B cell (primary cell): ENCODE data around the gene CDH13. TPM values are rescaled to one million over a fixed set of nuclear protein-coding genes. Genes with fewer than 3 reads are reported as not detected.

ENCODE experiments used
- ATAC-seq: fragments of 200-7000 bp; cut with Tn5 transposase; one replicate; pipeline ENCODE4 v1.10.0; 2021; ENCODE audit warnings: low read depth, mild to moderate bottlenecking, moderate number of reproducible peaks, moderate library complexity
- CTCF ChIA-PET: fragments of 350-600 bp; sonication (Branson Sonifier 250); formaldehyde crosslinking; loops from one replicate; lab custom pipeline; 2021; ENCODE audit warnings: antibody characterized with exemption, inconsistent platforms; lab: Charles Lee
- POLR2A ChIA-PET: fragments of 350-600 bp; sonication (Branson Sonifier 250); formaldehyde crosslinking; loops from one replicate; lab custom pipeline; 2021; ENCODE audit warnings: antibody characterized with exemption; lab: Charles Lee
- DNase-seq: peaks from one replicate; pipeline ENCODE4 v3.0.0; 2013
- H2AFZ ChIP-seq: 2 replicates; pipeline ENCODE4 v1.6.1; 2012; ENCODE audit warnings: mild to moderate bottlenecking, low read depth, low read length; ENCODE audit not compliant: insufficient read depth, poor library complexity, severe bottlenecking
- H3K27ac ChIP-seq, 2 donors: 1 replicate in 1 of 2; 2 replicates in 1 of 2; pipeline ENCODE4 v1.5.1; 2012 to 2013; ENCODE audit warnings: low read length in 2 of 2, mild to moderate bottlenecking in 2 of 2, moderate library complexity in 1 of 2
- H3K27me3 ChIP-seq, 4 experiments: fragments of 200-600 bp in 1 of 4; sonication (generic) in 1 of 4; replicated peaks in 1 of 4; 1 replicate in 2 of 4; 2 replicates in 2 of 4; pipeline versions ENCODE4 v1.6.1 to v1.7.0; 2013 to 2016; ENCODE audit warnings: low read length in 3 of 4, mild to moderate bottlenecking in 2 of 4, mixed read lengths in 1 of 4, moderate library complexity in 1 of 4; ENCODE audit not compliant: insufficient read depth in 4 of 4, control insufficient read depth in 3 of 4; ENCODE audit errors: control extremely low read depth in 1 of 4
- H3K36me3 ChIP-seq, 2 experiments: replicated peaks in 1 of 2; 1 replicate in 1 of 2; 2 replicates in 1 of 2; pipeline versions ENCODE4 v1.6.1 to v1.7.1; 2013; ENCODE audit warnings: low read length in 1 of 2; ENCODE audit not compliant: insufficient read depth in 2 of 2, control insufficient read depth in 1 of 2; ENCODE audit errors: control extremely low read depth in 1 of 2, extremely low read depth in 1 of 2
- H3K4me1 ChIP-seq, 2 donors: fragments of 200-600 bp in 1 of 2; sonication (generic) in 1 of 2; 1 replicate in 1 of 2; 2 replicates in 1 of 2; pipeline versions ENCODE4 v1.5.1 to v1.6.1; 2013 to 2017; ENCODE audit warnings: low read length in 2 of 2; ENCODE audit not compliant: control insufficient read depth in 2 of 2, insufficient read depth in 2 of 2
- H3K4me2 ChIP-seq: replicated peaks from 2 replicates; pipeline ENCODE3; 2012; ENCODE audit warnings: mild to moderate bottlenecking, low read depth, low read length; ENCODE audit not compliant: poor library complexity, severe bottlenecking
- H3K4me3 ChIP-seq, 5 experiments: fragments of 200-600 bp in 1 of 5; sonication (generic) in 1 of 5; 1 replicate in 3 of 5; 2 replicates in 2 of 5; pipeline versions ENCODE4 v1.5.1 to v1.7.0; 2011 to 2016; ENCODE audit warnings: low read length in 4 of 5, mild to moderate bottlenecking in 4 of 5, low read depth in 2 of 5, control low read depth in 1 of 5, moderate library complexity in 1 of 5; ENCODE audit not compliant: insufficient read depth in 1 of 5; ENCODE audit errors: control extremely low read depth in 1 of 5, extremely low read depth in 1 of 5
- H3K79me2 ChIP-seq: fragments of 200-600 bp; sonication (generic); one replicate; pipeline ENCODE4 v1.6.0; 2016; ENCODE audit warnings: low read length; ENCODE audit not compliant: control insufficient read depth, insufficient read depth
- H3K9ac ChIP-seq: fragments of 200-600 bp; sonication (generic); 2 replicates; pipeline ENCODE4 v1.6.1; 2017; ENCODE audit warnings: mild to moderate bottlenecking, low read length, moderate library complexity
- H3K9me3 ChIP-seq, 3 donors: one replicate each; pipeline versions ENCODE4 v1.6.1 to v1.7.1; 2013; ENCODE audit warnings: low read length in 2 of 3; ENCODE audit not compliant: control insufficient read depth in 2 of 3, insufficient read depth in 1 of 3; ENCODE audit errors: control extremely low read depth in 1 of 3
- H4K20me1 ChIP-seq: 2 replicates; pipeline ENCODE4 v1.6.0; 2012; ENCODE audit warnings: mild to moderate bottlenecking, low read length; ENCODE audit not compliant: insufficient read depth, control insufficient read depth, poor library complexity, severe bottlenecking
- H3K27ac Mint-ChIP-seq: one replicate; pipeline ENCODE4 v1.8.0; 2021; ENCODE audit warnings: mixed read lengths
- H3K27me3 Mint-ChIP-seq: one replicate; pipeline ENCODE4 v1.8.0; 2021; ENCODE audit warnings: mixed read lengths
- H3K4me1 Mint-ChIP-seq: one replicate; pipeline ENCODE4 v1.8.0; 2021; ENCODE audit warnings: mixed read lengths
- H3K4me3 Mint-ChIP-seq: one replicate; pipeline ENCODE4 v1.8.0; 2021; ENCODE audit warnings: mixed read lengths
- H3K9me3 Mint-ChIP-seq: one replicate; pipeline ENCODE4 v1.8.0; 2022; ENCODE audit warnings: mixed read lengths; ENCODE audit not compliant: insufficient read depth
- EZH2 ChIP-seq: IDR thresholded peaks from 2 replicates; pipeline ENCODE4 v1.6.1; 2012; ENCODE audit warnings: borderline replicate concordance, low read depth, mild to moderate bottlenecking, moderate library complexity, low read length; ENCODE audit not compliant: insufficient read depth, poor library complexity, severe bottlenecking
- WGBS: methylation state at CpG from one replicate; pipeline ENCODE4 v1.1.5; 2013; ENCODE audit warnings: missing lambda C conversion rate; ENCODE audit not compliant: insufficient coverage; 5-methylcytosine and 5-hydroxymethylcytosine counted together
- intact Hi-C: fragments of 100-400 bp; cut with micrococcal nuclease; formaldehyde crosslinking; loops from one replicate; pipeline ENCODE4 v1.10.0; 2022
- polyA plus RNA-seq: library from polyadenylated mRNA; depleted of rRNA; stranded (reverse); fragments of >200 nt; gene quantifications from 2 replicates; pipeline ENCODE4 v1.2.3, GENCODE V29; 2012
- total RNA-seq, 2 donors: library from RNA; stranded (reverse); fragments of 120-200 nt in 1 of 2; gene quantifications; 1 replicate in 1 of 2; 2 replicates in 1 of 2; pipeline versions ENCODE4 v1.2.3 to v1.2.4, GENCODE V29; 2013 to 2022
- TF ChIP-seq, protein P1 (sequence below): fragments of 200-600 bp; IDR thresholded peaks from one replicate; pipeline ENCODE4 v1.8.0; 2022; ENCODE audit warnings: antibody characterized with exemption, mild to moderate bottlenecking

CDH13 gene
- total and polyA plus RNA-seq, 2 donors (not counting 1 experiment from before 2014, with no cell fraction given) = not detected

DNA sequence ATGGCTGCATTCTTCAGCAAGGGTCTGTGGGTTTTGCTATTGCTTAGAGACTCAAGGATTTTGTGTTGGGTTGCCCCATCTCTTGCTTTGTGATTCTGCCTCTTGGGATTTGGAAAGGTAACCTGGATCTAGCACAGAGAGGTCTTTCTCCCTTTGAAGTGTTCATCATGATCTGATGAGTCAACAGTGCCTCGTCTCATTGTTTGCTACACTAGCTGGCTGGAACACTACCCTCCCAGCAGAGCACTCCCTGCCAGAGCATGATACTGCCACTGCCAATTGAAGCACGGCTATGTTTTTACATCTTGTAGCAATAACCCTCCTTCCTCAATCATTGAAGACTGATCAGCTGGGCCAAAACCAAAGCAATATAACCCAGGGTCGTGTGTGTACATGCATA, 361.0 kb downstream of the CDH13 start:
- Histone ChIP-seq H3K9ac (no peak overlapping the region), H3K9me3 (no peaks in the 10 kb centered on the region), H4K20me1 (no peaks in the 10 kb centered on the region), H3K27ac (no peak overlapping the region), H3K4me1 (no peaks in the 10 kb centered on the region), H3K4me3 (no peak overlapping the region), H3K27me3 (peaks cover 0 to 2% (median 0%) of the 10 kb centered on the region in 4 experiments), H3K4me2 (no peak overlapping the region), H3K36me3 (no peaks in the 10 kb centered on the region), H3K79me2 (no peaks in the 10 kb centered on the region), H2AFZ (no peak overlapping the region)
- no peak for TF ChIP-seq EZH2
- TF ChIP-seq, protein P1, sequence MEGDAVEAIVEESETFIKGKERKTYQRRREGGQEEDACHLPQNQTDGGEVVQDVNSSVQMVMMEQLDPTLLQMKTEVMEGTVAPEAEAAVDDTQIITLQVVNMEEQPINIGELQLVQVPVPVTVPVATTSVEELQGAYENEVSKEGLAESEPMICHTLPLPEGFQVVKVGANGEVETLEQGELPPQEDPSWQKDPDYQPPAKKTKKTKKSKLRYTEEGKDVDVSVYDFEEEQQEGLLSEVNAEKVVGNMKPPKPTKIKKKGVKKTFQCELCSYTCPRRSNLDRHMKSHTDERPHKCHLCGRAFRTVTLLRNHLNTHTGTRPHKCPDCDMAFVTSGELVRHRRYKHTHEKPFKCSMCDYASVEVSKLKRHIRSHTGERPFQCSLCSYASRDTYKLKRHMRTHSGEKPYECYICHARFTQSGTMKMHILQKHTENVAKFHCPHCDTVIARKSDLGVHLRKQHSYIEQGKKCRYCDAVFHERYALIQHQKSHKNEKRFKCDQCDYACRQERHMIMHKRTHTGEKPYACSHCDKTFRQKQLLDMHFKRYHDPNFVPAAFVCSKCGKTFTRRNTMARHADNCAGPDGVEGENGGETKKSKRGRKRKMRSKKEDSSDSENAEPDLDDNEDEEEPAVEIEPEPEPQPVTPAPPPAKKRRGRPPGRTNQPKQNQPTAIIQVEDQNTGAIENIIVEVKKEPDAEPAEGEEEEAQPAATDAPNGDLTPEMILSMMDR = no peak
- POLR2A ChIA-PET = no interaction called here
- Mint-ChIP-seq H3K4me1 (no peaks in the 10 kb centered on the region), H3K9me3 (no peaks in the 10 kb centered on the region), H3K27ac (no peak overlapping the region), H3K27me3 (no peaks in the 10 kb centered on the region), H3K4me3 (no peak overlapping the region)
- intact Hi-C loops = no loop called here
- ATAC-seq (no peak), DNase-seq (no peak)
- CTCF ChIA-PET = no interaction called here
- WGBS = 100% methylated on average over 2 of the region's 3 CpGs

DNA sequence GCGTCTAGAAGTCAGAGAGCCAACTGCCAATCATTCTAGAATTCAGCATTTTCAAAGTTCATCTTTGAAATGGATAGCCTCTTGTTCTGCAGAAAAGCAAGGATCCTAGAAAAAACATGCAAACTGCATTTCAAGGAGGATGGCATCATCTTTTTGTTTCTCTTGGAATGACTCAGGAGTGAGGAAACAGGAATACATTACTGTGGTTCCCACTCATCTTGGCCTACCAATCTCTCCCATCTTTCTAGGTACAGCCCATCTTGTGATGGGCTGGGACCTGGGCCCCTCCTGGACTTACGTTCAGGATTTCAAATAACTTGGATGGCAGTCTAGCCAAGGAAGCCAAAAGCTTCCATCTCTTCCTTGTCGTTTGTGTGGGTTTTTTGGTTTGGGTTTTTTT, 363.4 kb downstream of the CDH13 start:
- WGBS = 100% methylated on average over 1 of the region's 3 CpGs
- Histone ChIP-seq H3K27me3 (no peaks in the 10 kb centered on the region), H3K4me3 (no peak overlapping the region), H3K4me1 (no peaks in the 10 kb centered on the region), H3K9me3 (no peaks in the 10 kb centered on the region), H3K4me2 (no peak overlapping the region), H2AFZ (no peak overlapping the region), H3K36me3 (no peaks in the 10 kb centered on the region), H3K79me2 (no peaks in the 10 kb centered on the region), H4K20me1 (no peaks in the 10 kb centered on the region), H3K9ac (no peak overlapping the region), H3K27ac (no peak overlapping the region)
- Mint-ChIP-seq H3K27ac (no peak overlapping the region), H3K4me3 (no peak overlapping the region), H3K4me1 (no peaks in the 10 kb centered on the region), H3K9me3 (no peaks in the 10 kb centered on the region), H3K27me3 (no peaks in the 10 kb centered on the region)
- ChIA-PET POLR2A (no interaction called here), CTCF (no interaction called here)
- DNase-seq (no peak), ATAC-seq (no peak)
- intact Hi-C loops = no loop called here
- TF ChIP-seq, protein P1 = no peak
- no peak for TF ChIP-seq EZH2
